ENCODE data around the gene FAF2. TPM values are rescaled to one million over a fixed set of nuclear protein-coding genes. Genes with fewer than 3 reads are reported as not detected.
A peak's percentile ranks its signal among the peaks of the same experiment; 100 is the strongest.

The FAF2 gene
- total RNA-seq, 1 experiment from 2014 or later = 44.4 TPM

DNA sequence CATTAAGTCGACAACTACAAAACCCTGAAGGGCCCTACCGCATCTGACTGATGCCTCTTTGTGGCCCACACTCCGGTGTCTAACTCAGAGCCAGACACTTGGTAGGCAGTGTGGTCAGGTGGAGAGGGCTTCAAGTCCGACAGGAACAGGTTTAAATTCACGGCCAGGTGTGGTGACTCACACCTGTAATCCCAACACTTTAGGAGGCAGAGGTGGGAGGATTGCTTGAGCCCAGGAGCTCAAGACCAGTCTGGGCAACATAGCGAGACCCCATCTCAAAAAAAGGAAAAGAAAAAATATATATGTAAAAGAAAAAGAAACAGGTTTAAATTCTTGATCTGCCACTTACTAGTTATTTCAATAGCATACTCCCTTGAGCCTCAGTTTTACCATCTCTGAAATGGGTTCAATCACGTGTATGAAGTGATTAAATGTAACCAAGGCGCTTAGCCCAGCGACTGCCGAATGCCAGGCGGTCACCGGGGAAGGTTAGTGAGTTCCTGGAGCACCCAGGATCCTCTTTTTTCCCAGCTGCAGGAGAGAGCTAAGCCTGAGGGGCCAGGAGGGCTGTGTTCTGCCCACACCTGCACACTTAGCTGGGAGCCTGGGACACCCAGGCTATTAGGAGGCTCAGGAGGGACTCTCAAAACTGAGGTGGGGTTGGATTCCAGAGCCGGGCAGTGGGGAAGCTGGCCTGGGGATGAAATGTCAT lies 32.8 kb upstream of the FAF2 start:
- no peaks in the 10 kb centered on the region; the same call in 1 of the 2 replicates for H3K27me3 ChIP-seq (ENCODE audit: insufficient read depth, low read length)
- H3K27ac ChIP-seq (ENCODE audit: insufficient read length, low read depth, low read length) = no peak overlapping the region
- no peak overlapping the region for H3K9ac ChIP-seq (ENCODE audit: extremely low read depth, insufficient read length, low read length)
- H2AK5ac ChIP-seq (ENCODE audit: insufficient read length, low read length) = no peak overlapping the region
- H3K79me1 ChIP-seq (ENCODE audit: insufficient read depth, low read depth, low read length, poor library complexity, severe bottlenecking) = no peaks in the 10 kb centered on the region
- no peak overlapping the region for H2BK5ac ChIP-seq (ENCODE audit: insufficient read length, low read length)
- H3K4me1 ChIP-seq (ENCODE audit: insufficient read depth, low read length) = no peaks in the 10 kb centered on the region
- Mint-ChIP-seq H3K4me3 (peak overlapping the region; percentile 69 to 76), H3K36me3 (ENCODE audit: insufficient read depth in 1 of 3, low read depth in 3 of 3) (peaks cover 0 to 10% (median 4%) of the 10 kb centered on the region in 3 experiments; a peak in 5 of 7 replicates), H3K27ac (no peak overlapping the region), H3K27me3 (ENCODE audit: low read depth) (peaks cover 21% of the 10 kb centered on the region), H3K4me1 (peaks cover 6 to 9% of the 10 kb centered on the region in 2 experiments; a peak in 3 of 4 replicates), H3K9me3 (peaks cover 8 to 19% of the 10 kb centered on the region in 2 experiments)
- H2BK120ac ChIP-seq (ENCODE audit: low read depth, low read length, poor library complexity, severe bottlenecking) = no peak overlapping the region
- H3K23me2 ChIP-seq (ENCODE audit: insufficient read length, low read depth, low read length, poor library complexity, severe bottlenecking) = peaks cover 5% of the 10 kb centered on the region
- H4K5ac ChIP-seq (ENCODE audit: insufficient read length, low read depth, low read length) = no peak overlapping the region
- no peaks in the 10 kb centered on the region for H3K79me2 ChIP-seq (ENCODE audit: insufficient read depth, low read length)
- peak overlapping the region; percentile 60 for H3K4me2 ChIP-seq (ENCODE audit: insufficient read depth, insufficient read length, low read length)
- no peak overlapping the region for H3K14ac ChIP-seq (ENCODE audit: insufficient read depth, low read length)
- no peak overlapping the region for H2BK20ac ChIP-seq (ENCODE audit: low read depth, low read length, poor library complexity, severe bottlenecking)
- no peak overlapping the region for H3K4ac ChIP-seq (ENCODE audit: low read depth, low read length)
- H3K23ac ChIP-seq (ENCODE audit: insufficient read length, low read depth, low read length) = no peak overlapping the region
- H3K18ac ChIP-seq (ENCODE audit: insufficient read length, low read depth, low read length) = no peak overlapping the region
- no peak for DNase-seq
- H2BK15ac ChIP-seq (ENCODE audit: low read depth, low read length) = no peak overlapping the region
- no peak overlapping the region for H3T11ph ChIP-seq (ENCODE audit: low read length)
- no peak overlapping the region for H2AFZ ChIP-seq (ENCODE audit: low read length)
- no peak for TF ChIP-seq CTCF (conservative IDR thresholded peaks at IDR 0.05)
- no peaks in the 10 kb centered on the region for H3K9me3 ChIP-seq (ENCODE audit: control insufficient read depth, low read depth, low read length)
- no peaks in the 10 kb centered on the region for H4K20me1 ChIP-seq (ENCODE audit: control insufficient read depth, insufficient read depth, insufficient read length)
- no peak overlapping the region for H2BK12ac ChIP-seq (ENCODE audit: insufficient read length, low read depth, low read length)
- H4K91ac ChIP-seq (ENCODE audit: insufficient read length, low read depth, low read length) = no peak overlapping the region
- no peak overlapping the region for H4K8ac ChIP-seq (replicated peaks; ENCODE audit: insufficient read length, low read depth, low read length)
- no peak overlapping the region for H3K56ac ChIP-seq (ENCODE audit: insufficient read length, low read depth, low read length)
- no CpG with 5 or more reads among the region's 13 CpGs for WGBS (ENCODE audit: extremely low coverage, insufficient read length, low lambda C conversion rate)

Measured in H9 (cell line).